ENCODE data around the gene HTR7. TPM values are rescaled to one million over a fixed set of nuclear protein-coding genes. Genes with fewer than 3 reads are reported as not detected.
"Not testable (repeated sequence)": the region's sequence is repeated elsewhere in the genome, so short reads cannot be mapped to it uniquely, and the experiment has no call there.

HTR7 gene
- total RNA-seq, 2 experiments from 2014 or later = not detected

GRCh38 chr10:90837486-90837885, 20.4 kb downstream of the HTR7 start:
- Mint-ChIP-seq H3K4me1 (no peaks in the 10 kb centered on the region), H3K27ac (no peak overlapping the region), H3K4me3 (no peak overlapping the region), H3K27me3 (peaks cover 4% of the 10 kb centered on the region), H3K36me3 (no peaks in the 10 kb centered on the region), H3K9me3 (no peaks in the 10 kb centered on the region)
- DNase-seq = no peak

DNA sequence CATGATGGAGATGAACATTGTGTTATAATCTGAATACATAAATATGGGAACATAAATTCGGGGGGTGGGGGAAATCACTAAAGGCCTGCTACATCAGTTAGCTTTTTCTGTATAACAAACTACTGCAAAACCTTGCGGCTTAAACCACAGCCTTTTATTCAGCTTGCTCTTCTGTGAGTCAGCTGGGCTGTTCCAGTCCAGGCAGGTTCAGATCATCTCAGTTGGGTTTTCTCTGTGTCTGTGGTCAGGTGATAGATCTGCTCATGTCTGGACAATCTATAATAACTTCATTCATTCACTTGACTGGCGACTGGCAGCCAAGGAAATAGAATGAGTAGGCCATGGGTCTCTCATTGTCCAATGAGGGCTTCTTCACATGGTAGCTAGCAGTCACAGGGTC, 23.5 kb downstream of the HTR7 start:
- Mint-ChIP-seq H3K4me3 (no peak overlapping the region), H3K27me3 (no peaks in the 10 kb centered on the region), H3K36me3 (no peaks in the 10 kb centered on the region), H3K9me3 (no peaks in the 10 kb centered on the region), H3K27ac (no peak overlapping the region), H3K4me1 (no peaks in the 10 kb centered on the region)
- no peak for DNase-seq

DNA sequence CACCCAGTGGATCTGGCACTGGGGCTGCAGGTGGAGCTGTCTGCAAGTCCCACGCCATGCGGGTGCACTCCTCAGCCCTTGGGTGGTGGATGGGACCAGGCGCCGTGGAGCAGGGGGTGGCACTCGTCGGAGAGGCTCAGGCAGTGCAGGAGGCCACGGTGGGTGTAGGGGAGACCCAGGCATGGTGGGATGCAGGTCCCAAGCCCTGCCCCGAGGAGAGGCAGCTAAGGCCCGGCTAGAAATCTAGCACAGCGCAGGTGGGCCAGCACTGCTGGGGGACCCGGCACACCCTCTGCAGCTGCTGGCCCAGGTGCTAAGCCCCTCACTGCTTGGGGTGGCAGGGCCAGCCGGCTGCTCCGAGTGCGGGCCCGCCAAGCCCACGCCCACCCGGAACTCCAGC, 25.7 kb downstream of the HTR7 start:
- Mint-ChIP-seq H3K27me3 (peaks cover 5% of the 10 kb centered on the region), H3K4me3 (no peak overlapping the region), H3K4me1 (no peaks in the 10 kb centered on the region), H3K36me3 (no peaks in the 10 kb centered on the region), H3K27ac (no peak overlapping the region), H3K9me3 (no peaks in the 10 kb centered on the region)
- no peak for DNase-seq

- no peak overlapping the region for H3K27ac Mint-ChIP-seq
- H3K36me3 Mint-ChIP-seq = no peaks in the 10 kb centered on the region
- peaks cover 7% of the 10 kb centered on the region for H3K9me3 Mint-ChIP-seq
- H3K4me1 Mint-ChIP-seq = no peaks in the 10 kb centered on the region
- no peak overlapping the region for H3K4me3 Mint-ChIP-seq
- H3K27me3 Mint-ChIP-seq = peaks cover 43% of the 10 kb centered on the region
- no peak for DNase-seq
Measured at GRCh38 chr10:90822508-90822907, 35.3 kb downstream of the HTR7 start.

GRCh38 chr10:90821864-90822263, 36.0 kb downstream of the HTR7 start:
- not testable (repeated sequence) for H3K36me3 Mint-ChIP-seq, DNase-seq

DNA sequence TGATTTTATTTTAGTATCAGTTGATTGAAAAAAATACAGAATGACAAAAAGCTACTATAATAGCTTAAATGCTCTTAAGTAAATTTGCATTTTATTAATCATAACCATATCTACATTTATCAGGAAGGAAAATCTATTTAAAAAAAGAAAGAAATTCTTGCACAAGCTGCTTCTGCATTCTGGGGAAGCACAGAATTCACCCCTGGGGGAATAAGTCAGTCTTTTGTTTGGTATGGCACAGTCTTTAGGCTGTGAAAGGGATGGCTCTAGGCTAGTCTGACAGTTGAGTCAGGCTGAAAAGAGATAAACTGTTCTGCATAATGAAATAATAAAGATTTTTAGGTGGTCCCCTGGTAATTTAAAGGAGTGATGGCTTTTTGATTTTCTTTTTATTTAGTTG, 37.9 kb downstream of the HTR7 start:
- Mint-ChIP-seq H3K4me1 (peaks cover 2% of the 10 kb centered on the region), H3K27ac (no peak overlapping the region), H3K36me3 (no peaks in the 10 kb centered on the region), H3K9me3 (peaks cover 7% of the 10 kb centered on the region), H3K27me3 (peaks cover 19% of the 10 kb centered on the region), H3K4me3 (no peak overlapping the region)
- no peak for DNase-seq

More at GRCh38 chr10:90821864-90822263, 36.0 kb downstream of the HTR7 start:
- not testable (repeated sequence) for H3K4me1 Mint-ChIP-seq, H3K4me3 Mint-ChIP-seq, H3K27ac Mint-ChIP-seq, H3K9me3 Mint-ChIP-seq
- H3K27me3 Mint-ChIP-seq = peaks cover 36% of the 10 kb centered on the region

- H3K27ac Mint-ChIP-seq = no peak overlapping the region
- H3K27me3 Mint-ChIP-seq = peaks cover 16% of the 10 kb centered on the region
- no peak for DNase-seq
- H3K4me1 Mint-ChIP-seq = peaks cover 2% of the 10 kb centered on the region
- no peak overlapping the region for H3K4me3 Mint-ChIP-seq
- H3K36me3 Mint-ChIP-seq = no peaks in the 10 kb centered on the region
- peaks cover 7% of the 10 kb centered on the region for H3K9me3 Mint-ChIP-seq
Measured at GRCh38 chr10:90818736-90819135, 39.1 kb downstream of the HTR7 start.

- H3K36me3 Mint-ChIP-seq = no peaks in the 10 kb centered on the region
- H3K9me3 Mint-ChIP-seq = peaks cover 6% of the 10 kb centered on the region
- H3K27ac Mint-ChIP-seq = no peak overlapping the region
- DNase-seq = no peak
- peaks cover 1% of the 10 kb centered on the region for H3K27me3 Mint-ChIP-seq
- H3K4me3 Mint-ChIP-seq = no peak overlapping the region
- H3K4me1 Mint-ChIP-seq = peaks cover 2% of the 10 kb centered on the region
Measured at GRCh38 chr10:90817128-90817889, 40.5 kb downstream of the HTR7 start.

DNA sequence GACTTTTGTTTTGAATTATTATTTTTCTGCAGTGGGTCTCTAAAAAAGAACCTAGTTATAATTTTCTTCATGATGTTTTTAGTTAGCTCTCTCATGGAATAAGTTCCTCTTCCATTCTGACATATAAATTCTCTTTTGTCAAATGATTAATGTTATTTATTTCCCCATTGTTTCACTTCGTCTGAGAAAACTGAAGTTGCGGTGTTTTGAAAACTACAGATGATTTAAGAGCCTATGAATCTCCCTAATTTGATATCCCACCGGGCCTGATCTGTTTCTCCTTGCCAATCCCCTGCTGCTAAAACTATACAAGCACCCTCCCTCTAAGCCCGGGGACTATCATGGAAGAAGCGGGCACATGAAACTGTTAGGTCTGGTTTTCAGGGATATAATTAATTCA, 41.4 kb downstream of the HTR7 start:
- no peaks in the 10 kb centered on the region for H3K27me3 Mint-ChIP-seq
- no peaks in the 10 kb centered on the region for H3K36me3 Mint-ChIP-seq
- no peaks in the 10 kb centered on the region for H3K9me3 Mint-ChIP-seq
- H3K27ac Mint-ChIP-seq = no peak overlapping the region
- no peak overlapping the region for H3K4me3 Mint-ChIP-seq
- H3K4me1 Mint-ChIP-seq = peaks cover 2% of the 10 kb centered on the region
- no peak for DNase-seq

- peaks cover 6% of the 10 kb centered on the region for H3K27me3 Mint-ChIP-seq
- no peak overlapping the region for H3K27ac Mint-ChIP-seq
- no peak overlapping the region for H3K4me3 Mint-ChIP-seq
- no peaks in the 10 kb centered on the region for H3K9me3 Mint-ChIP-seq
- no peaks in the 10 kb centered on the region for H3K36me3 Mint-ChIP-seq
- peaks cover 2% of the 10 kb centered on the region for H3K4me1 Mint-ChIP-seq
- DNase-seq = no peak
Measured at GRCh38 chr10:90813594-90814365, 44.1 kb downstream of the HTR7 start.

GRCh38 chr10:90807106-90807505, 50.7 kb downstream of the HTR7 start:
- not testable (repeated sequence) for H3K4me1 Mint-ChIP-seq, DNase-seq, H3K27ac Mint-ChIP-seq, H3K9me3 Mint-ChIP-seq, H3K36me3 Mint-ChIP-seq, H3K4me3 Mint-ChIP-seq, H3K27me3 Mint-ChIP-seq

DNA sequence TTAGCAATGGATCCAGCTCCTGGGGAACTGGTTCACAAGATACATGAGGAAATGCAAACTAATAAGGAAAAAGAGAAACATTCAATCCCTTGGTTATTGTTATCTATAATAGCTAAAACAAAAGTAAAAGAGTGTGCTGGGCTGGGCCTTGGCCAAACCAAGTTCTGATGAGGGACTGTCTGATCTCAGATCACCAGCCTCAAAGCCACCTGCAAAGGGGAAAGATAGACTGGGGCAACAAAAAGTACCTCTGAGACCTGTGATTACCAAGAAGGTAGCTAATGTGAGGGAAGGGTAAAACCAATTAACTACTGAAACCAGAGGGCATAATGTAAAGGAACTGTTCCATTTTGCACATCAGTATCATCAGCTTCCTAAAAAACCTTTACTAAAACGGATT, 51.2 kb downstream of the HTR7 start:
- Mint-ChIP-seq H3K4me3 (no peak overlapping the region), H3K36me3 (no peaks in the 10 kb centered on the region), H3K4me1 (no peaks in the 10 kb centered on the region), H3K9me3 (no peaks in the 10 kb centered on the region), H3K27me3 (peaks cover 10% of the 10 kb centered on the region), H3K27ac (no peak overlapping the region)
- DNase-seq = no peak

DNA sequence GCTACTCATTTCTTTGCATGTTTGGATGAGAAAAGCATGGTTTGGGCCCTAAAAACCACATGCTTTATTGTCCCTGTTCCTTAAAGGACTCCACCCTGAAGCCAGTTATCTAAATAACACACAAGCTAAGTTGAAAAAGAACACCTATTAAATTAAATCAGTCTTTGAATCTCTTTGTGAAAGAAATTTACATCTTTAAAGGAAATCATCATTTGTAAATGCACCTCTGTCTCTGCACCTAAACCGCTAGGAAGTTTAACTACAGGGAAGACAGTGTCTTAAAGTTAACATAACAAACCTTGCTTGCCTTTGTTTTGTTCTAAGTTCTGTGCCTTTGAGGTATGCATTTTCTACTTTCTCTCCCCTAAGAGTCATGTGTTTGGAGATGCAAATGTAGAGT, 52.6 kb downstream of the HTR7 start:
- Mint-ChIP-seq H3K4me3 (no peak overlapping the region), H3K9me3 (no peaks in the 10 kb centered on the region), H3K27me3 (peaks cover 10% of the 10 kb centered on the region), H3K36me3 (no peaks in the 10 kb centered on the region), H3K27ac (no peak overlapping the region), H3K4me1 (no peaks in the 10 kb centered on the region)
- no peak for DNase-seq

DNA sequence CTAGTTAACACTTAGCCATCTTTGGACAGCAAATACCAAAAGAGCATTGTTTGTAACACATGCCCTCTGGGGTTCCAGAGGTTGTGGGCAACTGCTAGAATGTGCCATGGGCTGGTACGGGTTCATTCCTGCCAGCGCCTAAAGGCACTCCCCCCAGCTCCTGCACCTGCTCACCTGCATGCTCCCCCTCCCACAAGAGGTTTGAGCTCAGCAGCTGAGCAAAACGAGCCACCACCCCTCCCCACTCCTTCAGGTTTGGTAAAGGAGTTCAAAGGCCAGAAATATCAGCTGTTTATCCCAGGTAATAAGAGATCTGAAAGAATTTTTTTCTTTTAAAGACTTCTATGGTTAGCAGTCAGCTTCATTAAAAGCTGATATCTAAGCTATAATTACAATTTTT, 53.5 kb downstream of the HTR7 start:
- DNase-seq = no peak
- Mint-ChIP-seq H3K36me3 (no peaks in the 10 kb centered on the region), H3K4me3 (no peak overlapping the region), H3K27me3 (peaks cover 11% of the 10 kb centered on the region), H3K4me1 (no peaks in the 10 kb centered on the region), H3K27ac (no peak overlapping the region), H3K9me3 (no peaks in the 10 kb centered on the region)

DNA sequence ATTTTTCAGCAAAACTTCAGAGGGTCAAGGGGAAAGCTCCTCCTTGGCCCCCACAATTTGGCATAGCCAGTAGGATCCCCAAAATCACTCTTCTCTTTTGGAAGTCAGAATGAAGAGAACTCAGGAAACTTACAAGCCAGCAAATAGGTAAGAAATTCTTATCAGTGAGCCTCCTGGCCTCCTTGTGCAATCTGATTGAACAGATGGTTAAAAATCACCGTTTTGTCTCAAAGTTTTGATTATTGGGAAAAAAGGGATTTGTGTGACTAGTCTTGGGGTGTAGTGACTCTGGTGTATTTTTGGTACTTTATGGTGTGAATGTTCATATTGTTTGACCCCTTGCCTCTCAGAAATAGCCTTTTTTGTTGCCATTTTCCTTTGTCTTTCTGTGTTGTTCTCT, 56.2 kb downstream of the HTR7 start:
- no peaks in the 10 kb centered on the region for H3K36me3 Mint-ChIP-seq
- no peaks in the 10 kb centered on the region for H3K9me3 Mint-ChIP-seq
- H3K27me3 Mint-ChIP-seq = peaks cover 6% of the 10 kb centered on the region
- DNase-seq = no peak
- H3K27ac Mint-ChIP-seq = no peak overlapping the region
- H3K4me1 Mint-ChIP-seq = no peaks in the 10 kb centered on the region
- H3K4me3 Mint-ChIP-seq = no peak overlapping the region
